ENCODE results near the gene EPB41L5.
A peak's percentile ranks its signal among the peaks of the same experiment; 100 is the strongest.

The EPB41L5 gene

DNA sequence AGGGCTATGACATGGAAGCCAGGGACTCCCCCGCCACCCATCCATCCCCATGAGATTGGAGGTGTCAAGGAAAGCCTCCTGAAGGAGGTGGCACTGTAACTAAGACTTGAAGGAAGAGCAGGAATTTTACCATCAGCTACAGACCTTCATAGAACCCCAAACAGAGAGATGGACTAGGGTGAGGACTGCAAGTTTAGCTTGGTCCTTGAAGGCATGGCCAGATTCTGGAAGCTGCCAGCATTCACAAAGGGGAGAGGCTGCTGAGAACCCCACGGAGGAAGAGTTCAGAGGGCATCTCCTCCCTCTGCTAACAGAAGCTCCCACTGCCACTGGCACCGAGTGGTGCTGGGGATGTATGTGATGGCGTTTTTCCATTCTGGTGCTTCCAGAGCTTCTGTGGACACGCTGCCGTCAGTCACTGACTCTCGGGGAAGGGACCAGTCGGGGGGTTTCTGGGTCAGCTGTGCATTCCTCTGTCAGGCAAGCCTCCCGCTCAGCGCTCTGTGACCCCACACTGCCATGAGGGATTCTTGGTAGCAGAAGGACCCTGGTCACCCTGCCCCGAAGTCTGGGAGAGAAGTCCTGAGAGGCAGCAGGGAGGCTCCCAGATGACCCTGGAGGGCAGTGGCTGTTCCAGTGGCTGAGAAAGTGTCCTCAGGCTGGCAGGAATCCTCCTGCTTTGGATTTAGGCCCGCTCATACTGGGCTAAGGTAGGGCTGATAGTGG lies 192.2 kb downstream of the EPB41L5 start:
- Mint-ChIP-seq H3K4me1 (ENCODE audit: low read depth) (no peaks in the 10 kb centered on the region), H3K27me3 (no peaks in the 10 kb centered on the region), H3K36me3 (ENCODE audit: low read depth) (no peaks in the 10 kb centered on the region), H3K9me3 (no peaks in the 10 kb centered on the region), H3K27ac (no peak overlapping the region), H3K4me3 (no peak overlapping the region)

GRCh38 chr2:120206022-120206581 lies 193.2 kb downstream of the EPB41L5 start:
- no peaks in the 10 kb centered on the region for H3K4me1 Mint-ChIP-seq (ENCODE audit: low read depth)
- no peaks in the 10 kb centered on the region for H3K27me3 Mint-ChIP-seq
- H3K36me3 Mint-ChIP-seq (ENCODE audit: low read depth): no peaks in the 10 kb centered on the region
- no peak overlapping the region for H3K27ac Mint-ChIP-seq
- H3K4me3 Mint-ChIP-seq: no peak overlapping the region
- H3K9me3 Mint-ChIP-seq: no peaks in the 10 kb centered on the region

DNA sequence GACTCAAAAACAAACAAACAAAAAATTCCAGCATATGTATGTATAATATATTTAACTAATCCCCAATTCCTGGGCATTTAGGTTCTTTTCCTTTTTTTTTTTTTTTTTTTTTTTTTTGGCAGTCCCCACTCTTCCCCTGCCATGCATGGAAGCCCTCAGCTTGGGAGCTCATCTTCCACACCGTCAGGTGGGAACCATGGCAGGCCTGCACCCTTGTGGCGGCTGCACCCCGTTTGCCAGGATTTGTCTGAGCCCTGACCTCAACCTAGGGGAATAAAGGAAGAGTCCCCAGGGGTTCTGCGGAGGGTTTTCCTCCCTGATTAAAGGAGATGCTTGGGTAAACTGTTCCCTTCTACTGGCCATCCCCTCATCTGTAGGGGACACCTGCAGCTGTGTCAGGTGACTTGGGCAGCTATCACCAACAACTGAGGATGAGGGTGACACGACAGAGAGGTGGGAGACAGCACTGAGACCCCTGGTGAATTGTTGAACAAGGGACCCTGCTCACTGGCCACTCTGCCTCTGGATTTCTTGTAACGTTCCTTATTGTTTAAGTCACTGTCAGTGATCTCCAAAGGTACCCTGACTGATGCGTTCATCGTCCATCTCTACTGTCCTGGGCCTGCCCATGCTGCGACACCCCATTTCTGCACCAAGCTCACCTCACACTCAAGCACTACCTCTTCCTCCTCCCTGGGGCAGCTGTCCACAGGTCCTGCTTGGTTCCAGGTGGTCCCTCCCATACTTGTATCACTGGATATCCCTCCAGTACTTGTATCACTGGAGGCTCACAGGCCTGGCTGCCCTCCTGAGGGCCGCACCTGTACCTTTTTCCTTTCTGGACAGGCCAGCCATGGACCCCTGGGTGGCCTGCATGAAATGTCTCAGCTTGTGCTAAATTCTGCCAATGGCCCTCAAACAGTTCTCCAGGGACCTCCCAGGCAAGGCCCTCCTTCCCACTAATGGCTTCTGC lies 195.8 kb downstream of the EPB41L5 start:
- Mint-ChIP-seq H3K36me3 (ENCODE audit: low read depth) (no peaks in the 10 kb centered on the region), H3K4me1 (ENCODE audit: low read depth) (no peaks in the 10 kb centered on the region), H3K27ac (no peak overlapping the region), H3K9me3 (no peaks in the 10 kb centered on the region), H3K27me3 (no peaks in the 10 kb centered on the region), H3K4me3 (no peak overlapping the region)

DNA sequence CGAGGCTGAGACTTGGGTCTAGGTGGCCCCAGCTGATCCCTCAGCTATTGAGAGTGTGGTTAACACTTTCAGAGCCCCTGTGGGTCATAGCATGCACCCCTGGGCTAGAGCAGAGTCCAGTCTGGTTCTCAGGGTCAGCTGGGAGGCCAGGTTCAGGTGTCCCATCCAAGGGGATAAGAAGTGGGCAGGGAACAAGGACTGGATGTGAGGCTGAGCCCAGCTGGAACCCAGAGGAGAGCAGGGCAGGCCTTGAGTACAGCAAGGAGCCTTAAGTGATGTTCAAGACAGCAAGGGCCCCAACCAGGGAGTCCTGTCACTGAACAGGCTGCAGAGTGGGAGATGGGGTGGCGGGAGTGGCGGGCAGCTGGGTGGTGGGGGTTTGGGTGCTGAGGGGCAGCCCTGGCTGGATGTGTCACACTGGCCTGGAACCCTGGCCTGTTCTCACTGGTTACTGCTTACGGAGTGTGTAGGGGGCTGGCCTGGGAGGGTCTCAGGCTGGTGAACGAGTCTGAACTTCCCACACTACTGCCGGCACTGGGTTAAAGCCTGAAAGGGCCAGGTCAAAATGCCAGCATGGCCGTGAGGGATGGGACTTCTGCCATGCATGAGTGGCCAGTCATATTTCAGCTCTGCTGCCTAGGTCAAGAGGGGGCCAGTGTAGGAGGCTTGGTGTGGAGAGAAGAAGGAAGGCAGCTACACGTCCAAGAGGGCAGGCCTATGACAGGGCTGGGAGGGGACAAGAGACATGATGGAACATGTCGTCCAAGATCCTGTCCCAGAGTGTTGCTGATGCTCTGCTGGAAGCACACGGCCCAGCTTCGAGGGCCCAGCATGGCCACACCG lies 196.8 kb downstream of the EPB41L5 start:
- no peak overlapping the region for H3K4me3 Mint-ChIP-seq
- no peaks in the 10 kb centered on the region for H3K27me3 Mint-ChIP-seq
- H3K4me1 Mint-ChIP-seq (ENCODE audit: low read depth): no peaks in the 10 kb centered on the region
- no peaks in the 10 kb centered on the region for H3K36me3 Mint-ChIP-seq (ENCODE audit: low read depth)
- peak overlapping the region; percentile 38 for H3K27ac Mint-ChIP-seq
- H3K9me3 Mint-ChIP-seq: no peaks in the 10 kb centered on the region

DNA sequence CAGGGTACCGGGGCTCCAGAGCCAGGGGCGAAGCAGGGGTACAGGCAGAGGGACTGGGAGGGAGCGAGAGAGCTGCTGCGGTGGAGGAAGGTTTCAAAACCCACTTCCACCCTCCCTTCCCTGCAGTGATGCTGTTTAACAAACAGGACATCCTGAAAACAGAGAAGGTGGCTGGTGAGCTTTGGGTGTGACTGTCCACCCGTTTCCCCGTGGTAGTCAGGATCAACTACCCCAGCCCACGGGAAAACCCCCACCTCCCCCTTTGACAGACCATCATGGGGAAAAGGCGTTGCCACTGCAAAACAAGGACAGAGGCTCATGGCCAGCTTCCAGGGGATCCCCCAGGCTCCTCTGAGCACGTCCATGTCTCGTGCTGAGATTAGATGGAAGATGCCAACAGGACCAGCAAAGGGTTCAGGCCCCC lies 197.4 kb downstream of the EPB41L5 start:
- Mint-ChIP-seq H3K36me3 (ENCODE audit: low read depth) (no peaks in the 10 kb centered on the region), H3K27me3 (no peaks in the 10 kb centered on the region), H3K4me3 (no peak overlapping the region), H3K27ac (peak overlapping the region; percentile 38), H3K4me1 (ENCODE audit: low read depth) (no peaks in the 10 kb centered on the region), H3K9me3 (no peaks in the 10 kb centered on the region)

DNA sequence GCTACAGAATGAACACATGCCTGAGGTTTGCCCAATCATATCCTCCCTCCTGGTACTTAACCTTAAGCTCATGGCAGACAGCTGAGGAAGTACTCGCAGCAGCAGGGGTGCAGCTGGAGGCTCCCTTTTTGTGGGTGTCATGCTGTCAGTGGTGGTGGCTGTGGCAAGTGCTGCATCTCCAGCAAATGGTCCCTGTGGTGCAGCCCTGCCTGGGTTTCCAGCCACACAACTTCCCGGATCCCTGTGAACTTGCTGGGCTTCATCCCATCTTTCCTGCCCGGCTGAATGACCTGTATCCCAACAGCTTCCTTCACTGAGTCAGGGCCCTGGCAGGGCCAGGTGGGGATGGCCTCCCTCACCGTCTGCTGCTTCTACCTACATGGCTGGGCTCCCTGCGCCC lies 205.3 kb downstream of the EPB41L5 start:
- H3K4me1 Mint-ChIP-seq (ENCODE audit: low read depth): peaks cover 30% of the 10 kb centered on the region
- H3K9me3 Mint-ChIP-seq: peaks cover 8% of the 10 kb centered on the region
- peaks cover 58% of the 10 kb centered on the region for H3K36me3 Mint-ChIP-seq (ENCODE audit: low read depth)
- no peaks in the 10 kb centered on the region for H3K27me3 Mint-ChIP-seq
- H3K4me3 Mint-ChIP-seq: no peak overlapping the region
- H3K27ac Mint-ChIP-seq: no peak overlapping the region

DNA sequence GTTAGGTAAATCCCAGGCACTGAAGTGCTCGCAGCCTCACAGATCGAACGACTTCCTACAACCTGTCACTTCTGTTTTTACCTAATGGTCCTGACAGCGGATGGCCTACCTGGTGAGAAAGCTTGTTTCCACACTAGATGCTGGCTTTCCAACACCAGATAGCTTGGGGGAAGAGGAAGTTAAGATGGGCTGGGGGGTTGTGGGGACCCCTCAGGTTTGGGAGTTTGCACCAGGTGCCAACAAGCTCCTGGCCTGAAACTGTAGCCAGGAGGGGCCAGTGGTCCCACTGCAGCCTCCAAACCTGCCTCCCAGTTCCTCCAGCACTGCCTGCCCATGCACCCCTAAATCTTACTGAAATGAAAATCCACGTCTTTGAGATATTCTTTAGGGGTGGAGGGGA lies 206.4 kb downstream of the EPB41L5 start:
- Mint-ChIP-seq H3K4me3 (no peak overlapping the region), H3K9me3 (peaks cover 8% of the 10 kb centered on the region), H3K36me3 (ENCODE audit: low read depth) (peaks cover 58% of the 10 kb centered on the region), H3K27me3 (no peaks in the 10 kb centered on the region), H3K27ac (no peak overlapping the region), H3K4me1 (ENCODE audit: low read depth) (peaks cover 37% of the 10 kb centered on the region)

- H3K27me3 Mint-ChIP-seq: no peaks in the 10 kb centered on the region
- peaks cover 42% of the 10 kb centered on the region for H3K4me1 Mint-ChIP-seq (ENCODE audit: low read depth)
- H3K4me3 Mint-ChIP-seq: no peak overlapping the region
- peaks cover 8% of the 10 kb centered on the region for H3K9me3 Mint-ChIP-seq
- H3K36me3 Mint-ChIP-seq (ENCODE audit: low read depth): peaks cover 58% of the 10 kb centered on the region
- H3K27ac Mint-ChIP-seq: no peak overlapping the region
Measured at GRCh38 chr2:120219766-120220165, 206.9 kb downstream of the EPB41L5 start.

GRCh38 chr2:120220756-120221155 lies 207.9 kb downstream of the EPB41L5 start:
- Mint-ChIP-seq H3K9me3 (peaks cover 8% of the 10 kb centered on the region), H3K27ac (no peak overlapping the region), H3K4me1 (ENCODE audit: low read depth) (peaks cover 42% of the 10 kb centered on the region), H3K4me3 (peak overlapping the region; percentile 60), H3K36me3 (ENCODE audit: low read depth) (peaks cover 58% of the 10 kb centered on the region), H3K27me3 (no peaks in the 10 kb centered on the region)

- H3K9me3 Mint-ChIP-seq: peaks cover 2% of the 10 kb centered on the region
- peaks cover 43% of the 10 kb centered on the region for H3K4me1 Mint-ChIP-seq (ENCODE audit: low read depth)
- peak overlapping the region; percentile 83 for H3K4me3 Mint-ChIP-seq
- H3K27ac Mint-ChIP-seq: peak overlapping the region; percentile 76
- peaks cover 52% of the 10 kb centered on the region for H3K36me3 Mint-ChIP-seq (ENCODE audit: low read depth)
- H3K27me3 Mint-ChIP-seq: no peaks in the 10 kb centered on the region
Measured at GRCh38 chr2:120221616-120222015, 208.7 kb downstream of the EPB41L5 start.

DNA sequence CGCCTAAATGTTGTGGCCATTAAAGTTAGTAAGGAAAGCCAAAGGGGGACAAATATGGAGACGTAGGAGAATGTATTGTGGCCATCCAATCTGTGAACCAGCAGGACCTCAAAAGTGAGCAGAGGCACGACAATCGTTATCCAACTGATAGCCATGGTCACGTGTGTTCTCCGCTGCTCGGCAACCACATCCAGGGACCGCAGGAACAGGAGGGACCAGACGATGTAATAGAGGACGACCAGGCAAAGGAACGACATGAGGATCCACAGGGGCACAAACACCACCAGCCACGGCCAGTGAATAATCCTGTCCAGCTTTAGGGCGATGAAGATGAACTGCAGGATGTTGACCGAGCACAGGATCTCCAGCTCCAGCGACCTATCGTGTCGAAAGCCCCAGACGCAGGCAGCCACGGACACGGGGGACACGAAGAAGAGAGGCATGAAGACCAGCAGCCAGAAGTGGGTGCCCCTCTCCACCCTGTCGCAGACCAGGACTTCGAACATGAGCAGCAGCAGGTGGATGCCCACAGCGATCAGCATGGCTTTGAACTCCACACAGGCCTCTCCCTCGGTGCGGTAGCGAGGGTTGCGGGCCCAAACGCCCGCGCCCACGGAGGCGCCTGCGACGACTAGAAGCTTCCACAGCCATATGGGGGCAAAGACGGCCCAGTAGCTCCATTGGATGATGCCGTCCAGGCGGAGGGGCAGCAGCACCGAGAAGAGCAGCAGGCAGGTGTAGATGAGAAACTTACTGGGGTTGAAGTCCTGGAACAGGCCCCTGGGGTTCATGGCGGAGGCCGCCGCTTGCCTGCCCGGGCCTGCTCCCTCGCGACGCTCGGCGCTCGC lies 209.5 kb downstream of the EPB41L5 start:
- no peaks in the 10 kb centered on the region for H3K27me3 Mint-ChIP-seq
- peak overlapping the region; percentile 90 for H3K27ac Mint-ChIP-seq
- no peaks in the 10 kb centered on the region for H3K9me3 Mint-ChIP-seq
- H3K4me3 Mint-ChIP-seq: peak overlapping the region; percentile 83
- H3K4me1 Mint-ChIP-seq (ENCODE audit: low read depth): peaks cover 50% of the 10 kb centered on the region
- H3K36me3 Mint-ChIP-seq (ENCODE audit: low read depth): peaks cover 46% of the 10 kb centered on the region

GRCh38 chr2:120223034-120223912 lies 210.4 kb downstream of the EPB41L5 start, which contains the start of gene TMEM185B:
TSS of gene TMEM185B (minus strand) at chr2:120223400. CDS start at chr2:120222976, 424 bp downstream.
- H3K27ac Mint-ChIP-seq: peak within 1 kb of the TSS; percentile 90
- H3K9me3 Mint-ChIP-seq: no peaks in the 10 kb centered on the region
- H3K4me1 Mint-ChIP-seq (ENCODE audit: low read depth): peaks cover 59% of the 10 kb centered on the region
- peak within 1 kb of the TSS; percentile 83 for H3K4me3 Mint-ChIP-seq
- H3K27me3 Mint-ChIP-seq: no peaks in the 10 kb centered on the region
- peaks cover 40% of the 10 kb centered on the region for H3K36me3 Mint-ChIP-seq (ENCODE audit: low read depth)

DNA sequence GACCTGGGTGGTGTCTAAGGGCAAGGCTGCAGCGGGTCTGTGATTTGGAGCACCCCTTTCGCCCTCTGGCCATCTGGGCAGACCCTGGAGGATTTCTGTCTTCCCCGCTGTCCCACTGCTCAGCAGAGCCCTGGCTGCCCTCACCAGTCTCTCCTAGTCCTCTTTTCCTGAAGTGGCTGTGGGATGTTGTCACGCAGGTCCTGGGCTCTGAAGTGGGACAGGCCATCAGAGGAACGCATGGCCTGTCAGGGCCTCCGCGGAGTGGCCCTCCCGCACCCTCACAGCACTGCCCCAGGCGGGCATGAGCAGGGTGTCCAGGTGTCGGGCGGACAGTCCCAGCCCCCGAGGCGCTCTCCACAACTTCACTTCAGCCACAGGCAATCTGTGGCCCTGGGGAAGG lies 211.4 kb downstream of the EPB41L5 start:
- Mint-ChIP-seq H3K4me3 (peak overlapping the region; percentile 81), H3K9me3 (no peaks in the 10 kb centered on the region), H3K27ac (no peak overlapping the region), H3K4me1 (ENCODE audit: low read depth) (peaks cover 65% of the 10 kb centered on the region), H3K27me3 (no peaks in the 10 kb centered on the region), H3K36me3 (ENCODE audit: low read depth) (peaks cover 30% of the 10 kb centered on the region)

All from stimulated activated naive CD8-positive, alpha-beta T cell treated with anti-CD3 and anti-CD28 coated beads, Interleukin-15, Interleukin-2, amounts not matched to agents 100 ng/mL and 50 ng/mL, for 24 hours (primary cell).